Stimulated activated CD4-positive, alpha-beta T cell treated with anti-CD3 and anti-CD28 coated beads, Interleukin-4, amount 100 ng/mL, for 24 hours (primary cell): ENCODE data around the gene IGFALS.

Experiments
- DNase-seq: peaks from one replicate; pipeline ENCODE4 v3.0.0-alpha.2; 2020

The IGFALS gene

GRCh38 chr16:1793578-1794220, at the start of gene IGFALS:
Gene IGFALS (minus strand): TSS chr16:1793705. CDS start chr16:1793652, 53 bp downstream.
- DNase-seq: no peak

- no peak for DNase-seq
Observed at GRCh38 chr16:1839554-1839953, 46.0 kb upstream of the IGFALS start.

- no peak for DNase-seq
Observed at GRCh38 chr16:1834096-1834495, 40.6 kb upstream of the IGFALS start.

GRCh38 chr16:1832838-1833454, 39.4 kb upstream of the IGFALS start:
- DNase-seq: no peak

GRCh38 chr16:1831186-1832075, 37.9 kb upstream of the IGFALS start:
- DNase-seq: no peak

GRCh38 chr16:1830213-1830612, 36.7 kb upstream of the IGFALS start:
- DNase-seq: no peak

- no peak for DNase-seq
Observed at GRCh38 chr16:1828645-1829410, 35.3 kb upstream of the IGFALS start.

- peak; percentile 91 for DNase-seq
Observed at GRCh38 chr16:1826691-1827573, 33.4 kb upstream of the IGFALS start, which contains the start of the genes FAHD1 and HAGH. Gene FAHD1 (plus strand): TSS chr16:1827206. CDS start chr16:1827239, 33 bp downstream. Gene HAGH (minus strand): TSS chr16:1826825. CDS start chr16:1826787, 38 bp downstream.

GRCh38 chr16:1825864-1826690, 32.6 kb upstream of the IGFALS start:
- DNase-seq: peak; percentile 69

- DNase-seq: no peak
Observed at GRCh38 chr16:1825381-1825863, 31.9 kb upstream of the IGFALS start.

GRCh38 chr16:1823821-1824220, 30.3 kb upstream of the IGFALS start:
- no peak for DNase-seq

- DNase-seq: no peak
Observed at GRCh38 chr16:1822801-1823200, 29.3 kb upstream of the IGFALS start.

GRCh38 chr16:1821861-1822611, 28.5 kb upstream of the IGFALS start:
- DNase-seq: no peak

- no peak for DNase-seq
Observed at GRCh38 chr16:1820946-1821290, 27.4 kb upstream of the IGFALS start.

- no peak for DNase-seq
Observed at GRCh38 chr16:1820096-1820945, 26.8 kb upstream of the IGFALS start.

- DNase-seq: no peak
Observed at GRCh38 chr16:1819611-1820010, 26.1 kb upstream of the IGFALS start.

GRCh38 chr16:1818873-1819525, 25.5 kb upstream of the IGFALS start:
- DNase-seq: no peak

- DNase-seq: no peak
Observed at GRCh38 chr16:1818204-1818872, 24.8 kb upstream of the IGFALS start.
